B cell (primary cell): ENCODE data around the gene TP63. TPM values are rescaled to one million over a fixed set of nuclear protein-coding genes. Genes with fewer than 3 reads are reported as not detected.

Experiments
- ATAC-seq: fragments of 200-7000 bp; cut with Tn5 transposase; one replicate; pipeline ENCODE4 v1.10.0; 2021; ENCODE audit warnings: low read depth, mild to moderate bottlenecking, moderate number of reproducible peaks, moderate library complexity
- CTCF ChIA-PET: fragments of 350-600 bp; sonication (Branson Sonifier 250); formaldehyde crosslinking; loops from one replicate; lab custom pipeline; 2021; ENCODE audit warnings: antibody characterized with exemption, inconsistent platforms; lab: Charles Lee
- POLR2A ChIA-PET: fragments of 350-600 bp; sonication (Branson Sonifier 250); formaldehyde crosslinking; loops from one replicate; lab custom pipeline; 2021; ENCODE audit warnings: antibody characterized with exemption; lab: Charles Lee
- DNase-seq: peaks from one replicate; pipeline ENCODE4 v3.0.0; 2013
- H2AFZ ChIP-seq: 2 replicates; pipeline ENCODE4 v1.6.1; 2012; ENCODE audit warnings: mild to moderate bottlenecking, low read depth, low read length; ENCODE audit not compliant: insufficient read depth, poor library complexity, severe bottlenecking
- H3K27ac ChIP-seq, 2 donors: 1 replicate in 1 of 2; 2 replicates in 1 of 2; pipeline ENCODE4 v1.5.1; 2012 to 2013; ENCODE audit warnings: low read length in 2 of 2, mild to moderate bottlenecking in 2 of 2, moderate library complexity in 1 of 2
- H3K27me3 ChIP-seq, 4 experiments: fragments of 200-600 bp in 1 of 4; sonication (generic) in 1 of 4; replicated peaks in 1 of 4; 1 replicate in 2 of 4; 2 replicates in 2 of 4; pipeline versions ENCODE4 v1.6.1 to v1.7.0; 2013 to 2016; ENCODE audit warnings: low read length in 3 of 4, mild to moderate bottlenecking in 2 of 4, mixed read lengths in 1 of 4, moderate library complexity in 1 of 4; ENCODE audit not compliant: insufficient read depth in 4 of 4, control insufficient read depth in 3 of 4; ENCODE audit errors: control extremely low read depth in 1 of 4
- H3K36me3 ChIP-seq, 2 experiments: replicated peaks in 1 of 2; 1 replicate in 1 of 2; 2 replicates in 1 of 2; pipeline versions ENCODE4 v1.6.1 to v1.7.1; 2013; ENCODE audit warnings: low read length in 1 of 2; ENCODE audit not compliant: insufficient read depth in 2 of 2, control insufficient read depth in 1 of 2; ENCODE audit errors: control extremely low read depth in 1 of 2, extremely low read depth in 1 of 2
- H3K4me1 ChIP-seq, 2 donors: fragments of 200-600 bp in 1 of 2; sonication (generic) in 1 of 2; 1 replicate in 1 of 2; 2 replicates in 1 of 2; pipeline versions ENCODE4 v1.5.1 to v1.6.1; 2013 to 2017; ENCODE audit warnings: low read length in 2 of 2; ENCODE audit not compliant: control insufficient read depth in 2 of 2, insufficient read depth in 2 of 2
- H3K4me2 ChIP-seq: replicated peaks from 2 replicates; pipeline ENCODE3; 2012; ENCODE audit warnings: mild to moderate bottlenecking, low read depth, low read length; ENCODE audit not compliant: poor library complexity, severe bottlenecking
- H3K4me3 ChIP-seq, 5 experiments: fragments of 200-600 bp in 1 of 5; sonication (generic) in 1 of 5; 1 replicate in 3 of 5; 2 replicates in 2 of 5; pipeline versions ENCODE4 v1.5.1 to v1.7.0; 2011 to 2016; ENCODE audit warnings: low read length in 4 of 5, mild to moderate bottlenecking in 4 of 5, low read depth in 2 of 5, control low read depth in 1 of 5, moderate library complexity in 1 of 5; ENCODE audit not compliant: insufficient read depth in 1 of 5; ENCODE audit errors: control extremely low read depth in 1 of 5, extremely low read depth in 1 of 5
- H3K79me2 ChIP-seq: fragments of 200-600 bp; sonication (generic); one replicate; pipeline ENCODE4 v1.6.0; 2016; ENCODE audit warnings: low read length; ENCODE audit not compliant: control insufficient read depth, insufficient read depth
- H3K9ac ChIP-seq: fragments of 200-600 bp; sonication (generic); 2 replicates; pipeline ENCODE4 v1.6.1; 2017; ENCODE audit warnings: mild to moderate bottlenecking, low read length, moderate library complexity
- H3K9me3 ChIP-seq, 3 donors: one replicate each; pipeline versions ENCODE4 v1.6.1 to v1.7.1; 2013; ENCODE audit warnings: low read length in 2 of 3; ENCODE audit not compliant: control insufficient read depth in 2 of 3, insufficient read depth in 1 of 3; ENCODE audit errors: control extremely low read depth in 1 of 3
- H4K20me1 ChIP-seq: 2 replicates; pipeline ENCODE4 v1.6.0; 2012; ENCODE audit warnings: mild to moderate bottlenecking, low read length; ENCODE audit not compliant: insufficient read depth, control insufficient read depth, poor library complexity, severe bottlenecking
- H3K27ac Mint-ChIP-seq: one replicate; pipeline ENCODE4 v1.8.0; 2021; ENCODE audit warnings: mixed read lengths
- H3K27me3 Mint-ChIP-seq: one replicate; pipeline ENCODE4 v1.8.0; 2021; ENCODE audit warnings: mixed read lengths
- H3K4me1 Mint-ChIP-seq: one replicate; pipeline ENCODE4 v1.8.0; 2021; ENCODE audit warnings: mixed read lengths
- H3K4me3 Mint-ChIP-seq: one replicate; pipeline ENCODE4 v1.8.0; 2021; ENCODE audit warnings: mixed read lengths
- H3K9me3 Mint-ChIP-seq: one replicate; pipeline ENCODE4 v1.8.0; 2022; ENCODE audit warnings: mixed read lengths; ENCODE audit not compliant: insufficient read depth
- CTCF ChIP-seq: fragments of 200-600 bp; IDR thresholded peaks from one replicate; pipeline ENCODE4 v1.8.0; 2022; ENCODE audit warnings: antibody characterized with exemption, mild to moderate bottlenecking
- EZH2 ChIP-seq: IDR thresholded peaks from 2 replicates; pipeline ENCODE4 v1.6.1; 2012; ENCODE audit warnings: borderline replicate concordance, low read depth, mild to moderate bottlenecking, moderate library complexity, low read length; ENCODE audit not compliant: insufficient read depth, poor library complexity, severe bottlenecking
- WGBS: methylation state at CpG from one replicate; pipeline ENCODE4 v1.1.5; 2013; ENCODE audit warnings: missing lambda C conversion rate; ENCODE audit not compliant: insufficient coverage; 5-methylcytosine and 5-hydroxymethylcytosine counted together
- intact Hi-C: fragments of 100-400 bp; cut with micrococcal nuclease; formaldehyde crosslinking; loops from one replicate; pipeline ENCODE4 v1.10.0; 2022
- polyA minus RNA-seq: library from RNA; depleted of rRNA, polyadenylated mRNA; stranded (reverse); fragments of >200 nt; gene quantifications from 2 replicates; pipeline ENCODE4 v1.2.3, GENCODE V29; 2012
- polyA plus RNA-seq: library from polyadenylated mRNA; depleted of rRNA; stranded (reverse); fragments of >200 nt; gene quantifications from 2 replicates; pipeline ENCODE4 v1.2.3, GENCODE V29; 2012
- total RNA-seq, 2 donors: library from RNA; stranded (reverse); fragments of 120-200 nt in 1 of 2; gene quantifications; 1 replicate in 1 of 2; 2 replicates in 1 of 2; pipeline versions ENCODE4 v1.2.3 to v1.2.4, GENCODE V29; 2013 to 2022

Gene TP63
- total RNA-seq (1.2 and 2.2 TPM in 2 replicates), polyA plus RNA-seq (1.6 and 2.0 TPM in 2 replicates), polyA minus RNA-seq (2.2 and 4.8 TPM in 2 replicates)
- total RNA-seq (2013) = 0.93 TPM

- ATAC-seq (no peak), DNase-seq (no peak)
- Mint-ChIP-seq H3K27ac (peak within 1 kb of the TSS; percentile 12), H3K27me3 (no peaks in the 10 kb centered on the region), H3K9me3 (no peaks in the 10 kb centered on the region), H3K4me1 (peaks cover 13% of the 10 kb centered on the region), H3K4me3 (peak within 1 kb of the TSS; percentile 52)
- H2AFZ ChIP-seq = peak within 1 kb of the TSS; percentile 46
- no peaks in the 10 kb centered on the region for H3K27me3 ChIP-seq
- H3K79me2 ChIP-seq = no peaks in the 10 kb centered on the region
- H3K4me3 ChIP-seq = peak within 1 kb of the TSS in 2 of 5 experiments; percentile 28 to 36
- no peaks in the 10 kb centered on the region for H3K9me3 ChIP-seq
- intact Hi-C loops = no loop called here
- no peaks in the 10 kb centered on the region for H4K20me1 ChIP-seq
- ChIA-PET POLR2A (no interaction called here), CTCF (interaction anchor here (1.0 kb wide), 1 partner anchor 119 kb away, joined by 3 read pairs; no protein-coding TSS in a partner anchor)
- peak within 1 kb of the TSS; percentile 45 for H3K9ac ChIP-seq
- peak within 1 kb of the TSS; percentile 34 for H3K4me2 ChIP-seq
- no peak for TF ChIP-seq CTCF
- H3K27ac ChIP-seq = peak within 1 kb of the TSS in 1 of 2 donors; percentile 59
- H3K4me1 ChIP-seq = peaks cover 0 to 2% of the 10 kb centered on the region in 2 donors
- H3K36me3 ChIP-seq = no peaks in the 10 kb centered on the region
These were observed at the start of gene TP63 for GRCh38 chr3:189631373-189631408. TP63 (plus strand) TSS chr3:189631389; CDS start chr3:189631516, 127 bp downstream.

- no peak overlapping the region for H3K27ac ChIP-seq
- no peaks in the 10 kb centered on the region for H3K36me3 ChIP-seq
- Mint-ChIP-seq H3K27ac (no peak overlapping the region), H3K4me1 (no peaks in the 10 kb centered on the region), H3K4me3 (no peak overlapping the region), H3K9me3 (peaks cover 1% of the 10 kb centered on the region), H3K27me3 (no peaks in the 10 kb centered on the region)
- DNase-seq = no peak
- intact Hi-C loops = no loop called here
- no peaks in the 10 kb centered on the region for H3K79me2 ChIP-seq
- no peaks in the 10 kb centered on the region for H3K4me1 ChIP-seq
- no peaks in the 10 kb centered on the region for H3K9me3 ChIP-seq
- no peaks in the 10 kb centered on the region for H3K27me3 ChIP-seq
- 83% methylated on average over 1 of the region's 3 CpGs for WGBS
- no peak for ATAC-seq
- ChIA-PET CTCF (no interaction called here), POLR2A (no interaction called here)
- H4K20me1 ChIP-seq = no peaks in the 10 kb centered on the region
- H3K9ac ChIP-seq = no peak overlapping the region
- H2AFZ ChIP-seq = no peak overlapping the region
- no peak overlapping the region for H3K4me3 ChIP-seq
- TF ChIP-seq CTCF (no peak), EZH2 (no peak)
- no peak overlapping the region for H3K4me2 ChIP-seq
These were observed 49.0 kb upstream of the TP63 start for GRCh38 chr3:189582179-189582578.
